ENCODE data around the gene CRIP2.
A peak's percentile ranks its signal among the peaks of the same experiment; 100 is the strongest.

Gene CRIP2

DNA sequence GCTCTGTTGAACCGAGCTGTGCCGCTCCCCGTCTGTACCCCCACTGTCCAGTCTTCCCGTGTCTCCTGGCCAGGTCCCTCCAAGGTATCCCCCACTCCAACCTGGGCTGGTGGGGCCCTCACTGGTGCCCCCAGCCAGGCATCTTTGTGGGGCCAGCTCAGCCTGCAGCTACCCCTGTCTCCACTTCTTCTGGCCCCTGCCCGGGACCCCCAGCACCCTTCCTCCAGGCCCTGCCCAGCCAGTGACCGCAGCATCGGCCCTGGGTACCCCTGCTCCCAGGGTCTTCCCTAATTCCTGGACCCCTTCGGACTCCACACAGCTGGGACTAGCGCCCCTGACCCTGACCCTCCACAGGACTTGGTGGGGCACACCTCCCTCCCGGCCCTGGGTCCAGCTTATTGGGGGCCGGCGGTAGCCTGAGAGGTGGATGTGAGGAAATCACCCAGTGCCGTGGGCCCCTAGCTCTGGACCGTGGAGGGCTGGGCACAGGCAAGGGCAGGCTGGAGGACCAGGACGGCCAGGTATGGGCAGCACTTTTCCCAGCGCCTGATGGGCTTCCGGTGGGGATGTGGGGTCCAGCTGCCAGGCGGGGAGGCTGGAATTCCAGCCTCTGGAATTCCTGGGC lies 8.0 kb downstream of the CRIP2 start:
- Histone ChIP-seq H3K36me3 (no peaks in the 10 kb centered on the region; the same call in 1 of the 2 replicates), H3K27ac (no peak overlapping the region), H3K4me3 (ENCODE audit: low read depth, low read length) (no peak overlapping the region), H3K27me3 (ENCODE audit: insufficient read depth, low read depth, severe bottlenecking) (no peaks in the 10 kb centered on the region), H3K9me3 (ENCODE audit: severe bottlenecking) (no peaks in the 10 kb centered on the region)
- TF ChIP-seq, protein P1, sequence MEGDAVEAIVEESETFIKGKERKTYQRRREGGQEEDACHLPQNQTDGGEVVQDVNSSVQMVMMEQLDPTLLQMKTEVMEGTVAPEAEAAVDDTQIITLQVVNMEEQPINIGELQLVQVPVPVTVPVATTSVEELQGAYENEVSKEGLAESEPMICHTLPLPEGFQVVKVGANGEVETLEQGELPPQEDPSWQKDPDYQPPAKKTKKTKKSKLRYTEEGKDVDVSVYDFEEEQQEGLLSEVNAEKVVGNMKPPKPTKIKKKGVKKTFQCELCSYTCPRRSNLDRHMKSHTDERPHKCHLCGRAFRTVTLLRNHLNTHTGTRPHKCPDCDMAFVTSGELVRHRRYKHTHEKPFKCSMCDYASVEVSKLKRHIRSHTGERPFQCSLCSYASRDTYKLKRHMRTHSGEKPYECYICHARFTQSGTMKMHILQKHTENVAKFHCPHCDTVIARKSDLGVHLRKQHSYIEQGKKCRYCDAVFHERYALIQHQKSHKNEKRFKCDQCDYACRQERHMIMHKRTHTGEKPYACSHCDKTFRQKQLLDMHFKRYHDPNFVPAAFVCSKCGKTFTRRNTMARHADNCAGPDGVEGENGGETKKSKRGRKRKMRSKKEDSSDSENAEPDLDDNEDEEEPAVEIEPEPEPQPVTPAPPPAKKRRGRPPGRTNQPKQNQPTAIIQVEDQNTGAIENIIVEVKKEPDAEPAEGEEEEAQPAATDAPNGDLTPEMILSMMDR (IDR thresholded peaks at IDR 0.05; ENCODE audit: low read depth, low read length) = no peak
- DNase-seq = no peak

DNA sequence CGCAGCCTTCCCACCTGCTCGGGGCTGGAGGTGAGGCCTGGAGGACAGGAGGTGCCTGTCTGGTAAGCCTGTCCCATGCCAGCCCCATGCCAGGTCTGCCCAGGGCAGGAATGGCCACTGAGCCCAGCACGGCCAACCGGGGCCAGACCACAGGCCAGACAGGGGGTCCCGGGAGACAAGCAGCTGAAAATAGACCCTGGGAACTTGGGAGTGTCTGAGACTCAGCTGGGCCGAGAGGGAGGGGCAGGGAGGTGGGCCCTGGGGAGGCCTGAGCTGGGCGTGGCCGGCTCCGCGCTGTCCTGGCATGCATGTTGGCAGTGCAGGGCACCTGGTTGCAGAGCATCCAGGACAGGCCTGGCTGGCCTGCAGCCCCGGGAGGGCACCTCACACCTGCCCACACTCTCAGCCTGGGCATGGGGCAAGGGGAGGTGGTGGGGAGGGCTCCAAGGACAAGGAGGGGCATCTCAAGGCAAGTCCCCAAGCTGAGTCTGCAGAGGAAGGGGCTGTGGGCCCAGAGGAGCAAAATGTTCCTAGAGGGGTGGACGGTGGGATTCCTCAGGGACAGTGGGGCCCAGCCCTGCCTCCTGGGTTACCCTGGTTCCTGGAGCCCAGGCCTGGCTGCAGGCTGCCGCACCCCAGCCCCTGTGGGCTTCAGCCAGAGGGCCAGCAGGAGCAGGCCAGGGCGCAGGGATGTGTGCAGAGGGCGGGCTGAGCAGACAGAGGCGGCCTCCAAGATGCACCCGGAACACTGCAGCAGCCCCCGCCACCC lies 8.9 kb downstream of the CRIP2 start:
- H3K36me3 ChIP-seq = no peaks in the 10 kb centered on the region; the same call in 1 of the 2 replicates
- DNase-seq = no peak
- TF ChIP-seq, protein P1 (IDR thresholded peaks at IDR 0.05; ENCODE audit: low read depth, low read length) = no peak
- no peaks in the 10 kb centered on the region for H3K9me3 ChIP-seq (ENCODE audit: severe bottlenecking)
- H3K4me3 ChIP-seq (ENCODE audit: low read depth, low read length) = no peak overlapping the region
- H3K27me3 ChIP-seq (ENCODE audit: insufficient read depth, low read depth, severe bottlenecking) = no peaks in the 10 kb centered on the region
- no peak overlapping the region for H3K27ac ChIP-seq

DNA sequence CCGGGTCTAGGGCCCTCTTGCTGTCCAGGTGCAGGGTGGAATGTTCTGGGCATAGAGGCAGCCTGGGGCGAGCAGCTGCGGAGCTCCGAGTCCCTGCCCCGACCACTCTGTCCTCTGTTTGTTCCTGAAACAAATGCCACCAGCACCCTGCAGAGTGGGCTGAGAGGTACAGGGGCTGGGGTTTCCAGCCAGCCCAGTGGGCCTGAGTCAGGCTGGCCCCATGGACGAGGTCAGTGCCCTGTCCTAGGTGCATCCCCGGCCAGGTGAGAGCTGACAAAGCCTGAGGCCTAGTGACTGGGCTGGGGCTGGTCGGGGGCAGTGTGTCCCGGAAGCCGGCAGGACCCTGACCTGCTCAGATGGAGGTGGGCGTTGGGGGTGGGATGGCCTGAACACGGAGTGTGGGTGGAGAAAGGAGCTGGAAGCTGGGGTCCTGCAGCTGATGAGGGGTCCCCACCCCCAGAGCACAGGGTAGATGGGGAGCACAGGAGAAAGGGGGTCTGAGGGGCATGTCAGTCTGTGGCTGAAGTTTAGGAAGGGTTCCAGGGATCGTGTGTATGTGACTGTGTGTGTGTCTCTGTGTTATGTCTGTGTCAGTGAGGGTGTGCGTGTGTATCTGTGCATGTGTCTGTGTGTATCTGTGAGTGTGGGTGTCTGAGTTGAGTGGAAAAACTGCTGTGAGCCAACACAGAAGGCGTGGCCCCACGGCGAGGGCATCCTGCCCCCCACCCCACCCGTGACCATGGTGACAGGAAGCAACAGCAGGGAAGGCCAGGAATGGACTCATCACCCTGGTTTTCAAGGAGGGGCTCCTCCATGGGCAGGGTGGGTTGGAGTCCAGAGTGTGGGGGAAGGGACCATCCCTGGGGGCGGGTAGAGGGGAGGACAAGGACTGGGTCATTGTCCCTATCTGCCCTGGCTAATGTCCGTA lies 9.7 kb downstream of the CRIP2 start:
- Histone ChIP-seq H3K36me3 (no peaks in the 10 kb centered on the region; the same call in 1 of the 2 replicates), H3K27me3 (ENCODE audit: insufficient read depth, low read depth, severe bottlenecking) (no peaks in the 10 kb centered on the region), H3K27ac (no peak overlapping the region), H3K9me3 (ENCODE audit: severe bottlenecking) (no peaks in the 10 kb centered on the region), H3K4me3 (ENCODE audit: low read depth, low read length) (no peak overlapping the region)
- DNase-seq = no peak
- TF ChIP-seq, protein P1 (IDR thresholded peaks at IDR 0.05; ENCODE audit: low read depth, low read length) = no peak

DNA sequence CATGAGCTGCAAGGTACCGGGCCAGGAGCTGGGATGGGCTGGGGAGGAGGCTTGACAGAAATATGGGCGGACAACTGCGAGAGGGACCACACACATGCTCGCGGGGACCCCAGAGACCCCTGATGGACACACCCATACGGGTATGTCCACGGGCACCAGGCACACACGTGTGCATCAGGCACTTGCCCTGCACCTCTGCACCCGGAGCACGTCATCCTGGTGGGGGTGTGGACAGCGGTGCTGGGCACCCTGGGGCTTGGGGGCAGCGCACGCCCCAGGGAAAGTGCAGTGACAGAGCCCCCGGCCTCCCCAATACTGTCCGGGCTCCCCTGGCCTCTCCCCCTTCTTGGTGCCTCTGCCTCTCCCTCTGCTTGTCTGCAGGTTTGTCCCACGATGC lies 10.4 kb downstream of the CRIP2 start:
- TF ChIP-seq, protein P1 (IDR thresholded peaks at IDR 0.05; ENCODE audit: low read depth, low read length) = no peak
- no peaks in the 10 kb centered on the region for H3K27me3 ChIP-seq (ENCODE audit: insufficient read depth, low read depth, severe bottlenecking)
- H3K4me3 ChIP-seq (ENCODE audit: low read depth, low read length) = no peak overlapping the region
- no peaks in the 10 kb centered on the region for H3K36me3 ChIP-seq
- no peak overlapping the region for H3K27ac ChIP-seq
- H3K9me3 ChIP-seq (ENCODE audit: severe bottlenecking) = no peaks in the 10 kb centered on the region
- no peak for DNase-seq

DNA sequence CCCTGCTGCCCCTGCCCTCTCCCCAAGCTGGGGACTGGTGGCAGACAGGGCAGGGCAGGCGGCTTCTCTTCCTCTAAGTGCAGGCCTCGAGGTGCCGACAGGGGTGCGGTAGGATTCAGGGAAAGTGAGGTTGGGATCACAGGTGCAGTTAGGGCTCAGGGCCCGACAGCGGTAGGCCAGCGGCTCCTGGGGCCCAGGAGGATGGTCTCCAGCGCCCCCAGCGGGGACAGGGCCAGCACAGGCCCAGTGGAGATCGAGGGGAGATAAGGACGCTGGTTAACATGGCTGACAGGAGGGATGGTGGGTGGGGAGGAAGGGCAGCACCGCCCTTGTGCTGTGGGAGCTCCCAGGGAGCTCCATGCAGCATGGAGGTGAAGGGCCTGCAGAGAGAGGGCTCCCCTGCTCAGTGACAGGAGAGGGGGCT lies 11.1 kb downstream of the CRIP2 start:
- Histone ChIP-seq H3K27ac (0 out of 2 replicates have a peak overlapping the region, but pooled peaks have one; percentile 19), H3K4me3 (ENCODE audit: low read depth, low read length) (no peak overlapping the region), H3K9me3 (ENCODE audit: severe bottlenecking) (no peaks in the 10 kb centered on the region), H3K27me3 (ENCODE audit: insufficient read depth, low read depth, severe bottlenecking) (no peaks in the 10 kb centered on the region), H3K36me3 (no peaks in the 10 kb centered on the region)
- DNase-seq = peak; percentile 85
- TF ChIP-seq, protein P1 (IDR thresholded peaks at IDR 0.05; ENCODE audit: low read depth, low read length) = peak; percentile 87

Measured in WERI-Rb-1 (cell line).